Liver (tissue), 9 donors: Measurements from ENCODE around the gene TBC1D4. TPM values are rescaled to one million over a fixed set of nuclear protein-coding genes. Genes with fewer than 3 reads are reported as not detected.

Experiments used
- DNase-seq: peaks from one replicate; pipeline ENCODE4 v3.0.0-alpha.2; 2017; ENCODE audit warnings: low spot score
- H3K27ac ChIP-seq, 2 donors: one replicate each; pipeline ENCODE4 v1.7.0; 2013; ENCODE audit warnings: inconsistent platforms in 2 of 2, low read length in 2 of 2, control low read depth in 1 of 2, low read depth in 1 of 2, mild to moderate bottlenecking in 1 of 2
- H3K27me3 ChIP-seq, 4 donors: one replicate each; pipeline versions ENCODE4 v1.6.1 to v1.7.0; 2013; ENCODE audit warnings: low read length in 3 of 4, inconsistent platforms in 1 of 4, mild to moderate bottlenecking in 1 of 4, moderate library complexity in 1 of 4; ENCODE audit not compliant: control insufficient read depth in 4 of 4, insufficient read depth in 4 of 4
- H3K36me3 ChIP-seq, 4 donors: one replicate each; pipeline versions ENCODE4 v1.6.1 to v1.7.0; 2013; ENCODE audit warnings: low read length in 3 of 4, mild to moderate bottlenecking in 3 of 4, low read depth in 1 of 4, moderate library complexity in 1 of 4; ENCODE audit not compliant: control insufficient read depth in 4 of 4, insufficient read depth in 3 of 4
- H3K4me1 ChIP-seq, 4 donors: one replicate each; pipeline versions ENCODE4 v1.6.1 to v1.7.0; 2013; ENCODE audit warnings: low read length in 3 of 4, mild to moderate bottlenecking in 3 of 4, moderate library complexity in 1 of 4; ENCODE audit not compliant: control insufficient read depth in 4 of 4, insufficient read depth in 4 of 4
- H3K4me3 ChIP-seq, 3 donors: one replicate each; pipeline versions ENCODE4 v1.6.1 to v1.7.0; 2013; ENCODE audit warnings: low read length in 3 of 3, control low read depth in 1 of 3, low read depth in 1 of 3, mild to moderate bottlenecking in 1 of 3
- H3K9ac ChIP-seq, 2 donors: one replicate each; pipeline ENCODE4 v1.7.0; 2013; ENCODE audit warnings: low read length in 2 of 2, mild to moderate bottlenecking in 2 of 2, moderate library complexity in 2 of 2, control low read depth in 1 of 2, low read depth in 1 of 2
- H3K9me3 ChIP-seq, 4 donors: one replicate each; pipeline versions ENCODE4 v1.6.1 to v1.7.0; 2013; ENCODE audit warnings: low read length in 3 of 4; ENCODE audit not compliant: control insufficient read depth in 4 of 4
- FOXA1 ChIP-seq: IDR thresholded peaks from 2 replicates; pipeline ENCODE4 v1.6.1; 2016; ENCODE audit warnings: antibody characterized with exemption
- FOXA2 ChIP-seq: IDR thresholded peaks from 2 replicates; pipeline ENCODE4 v1.6.1; 2016; ENCODE audit warnings: antibody characterized with exemption
- GABPA ChIP-seq, 2 donors: IDR thresholded peaks in 1 of 2; conservative IDR thresholded peaks in 1 of 2; 2 replicates each; pipeline ENCODE4 v1.6.1; 2016; ENCODE audit warnings: antibody characterized with exemption in 2 of 2, mild to moderate bottlenecking in 1 of 2, moderate library complexity in 1 of 2
- HNF4A ChIP-seq, 2 donors: conservative IDR thresholded peaks; 2 replicates each; pipeline ENCODE4 v1.6.1; 2016; ENCODE audit warnings: antibody characterized with exemption in 2 of 2, mild to moderate bottlenecking in 2 of 2
- HNF4G ChIP-seq: IDR thresholded peaks from 2 replicates; pipeline ENCODE4 v1.6.1; 2016; ENCODE audit warnings: antibody characterized with exemption
- JUND ChIP-seq, 2 donors: IDR thresholded peaks; 2 replicates each; pipeline ENCODE4 v1.6.1; 2016; ENCODE audit warnings: antibody characterized with exemption in 2 of 2
- NR2F2 ChIP-seq: IDR thresholded peaks from 2 replicates; pipeline ENCODE4 v1.6.1; 2016; ENCODE audit warnings: antibody characterized with exemption
- RAD21 ChIP-seq, 2 donors: IDR thresholded peaks; 2 replicates each; pipeline ENCODE4 v1.6.1; 2016; ENCODE audit warnings: antibody characterized with exemption in 2 of 2, mild to moderate bottlenecking in 2 of 2
- RXRA ChIP-seq, 2 donors: IDR thresholded peaks; 2 replicates each; pipeline ENCODE4 v1.6.1; 2017 to 2018; ENCODE audit warnings: antibody characterized with exemption in 2 of 2, mild to moderate bottlenecking in 1 of 2
- SP1 ChIP-seq: IDR thresholded peaks from 2 replicates; pipeline ENCODE4 v1.6.1; 2018; ENCODE audit warnings: antibody characterized with exemption, mild to moderate bottlenecking
- TAF1 ChIP-seq: conservative IDR thresholded peaks from 2 replicates; pipeline ENCODE4 v1.6.1; 2016; ENCODE audit warnings: antibody characterized with exemption, mild to moderate bottlenecking
- WGBS: extraction: QIAGEN DNeasy Blood & Tissue Kit; methylation state at CpG from one replicate; pipeline ENCODE4 v1.1.7; 2013; 5-methylcytosine and 5-hydroxymethylcytosine counted together
- polyA plus RNA-seq, 2 donors: library from polyadenylated mRNA; stranded (reverse) in 1 of 2; unstranded in 1 of 2; fragments of 200-250 nt in 1 of 2; fragments of >200 nt in 1 of 2; fragmentation: Nextera tagmentation in 1 of 2; extraction: Ambion mirVana in 1 of 2; gene quantifications; one replicate each; pipeline versions ENCODE4 v1.2.1 to v1.2.3, GENCODE V29; 2013 to 2015
- total RNA-seq, 2 donors: library from RNA; depleted of rRNA; stranded (reverse); fragments of >200 nt; gene quantifications; one replicate each; pipeline ENCODE4 v1.2.3, GENCODE V29; 2014
- TF ChIP-seq, protein P1 (sequence below): fragments of 150-350 bp; IDR thresholded peaks from 2 replicates; pipeline ENCODE4 v1.5.1; 2017; ENCODE audit warnings: improper control_type of control experiment, low read depth, low read length; ENCODE audit not compliant: missing input control
- TF ChIP-seq, protein P2 (sequence below): IDR thresholded peaks from 2 replicates; pipeline ENCODE4 v1.6.1; 2016; ENCODE audit warnings: antibody characterized with exemption
- TF ChIP-seq, protein P3 (sequence below): IDR thresholded peaks from 2 replicates; pipeline ENCODE4 v1.6.1; 2016; ENCODE audit warnings: antibody characterized with exemption, mild to moderate bottlenecking
- TF ChIP-seq, protein P4 (sequence below): IDR thresholded peaks from 2 replicates; pipeline ENCODE4 v1.6.1; 2016; ENCODE audit warnings: antibody characterized with exemption
- donor health status: healthy.
- donor health status: healthy.
- donor health status: healthy.
- donor health status: healthy.
- donor health status: healthy.

Gene TBC1D4
- total and polyA plus RNA-seq, 4 donors, result 2.3 to 11.1 (median 6.5) TPM

DNA sequence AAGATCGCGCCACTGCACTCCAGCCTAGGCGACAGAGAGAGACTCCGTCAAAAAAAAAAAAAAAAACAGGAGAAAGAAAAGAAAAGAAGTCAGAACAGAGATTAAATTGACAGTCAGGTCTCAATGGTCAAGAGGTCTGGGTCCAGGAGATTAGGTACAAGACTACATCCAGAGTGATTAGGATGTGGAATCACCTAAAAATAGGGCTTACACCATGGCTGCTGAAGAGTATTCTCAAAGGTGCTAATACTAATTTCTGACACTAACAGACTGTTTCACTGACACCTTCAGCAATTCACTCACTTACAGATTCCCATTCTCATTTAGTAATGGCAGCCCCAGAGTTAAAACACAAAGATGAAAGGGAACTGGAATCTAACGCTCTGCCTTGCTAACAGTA is 91.7 kb downstream of the TBC1D4 start:
- WGBS, result 97% methylated on average over 5 of the region's 5 CpGs
- H3K4me3 ChIP-seq, result no peak overlapping the region
- no peak overlapping the region for H3K9ac ChIP-seq
- H3K36me3 ChIP-seq, result no peaks in the 10 kb centered on the region
- no peak for DNase-seq
- TF ChIP-seq, protein P1, sequence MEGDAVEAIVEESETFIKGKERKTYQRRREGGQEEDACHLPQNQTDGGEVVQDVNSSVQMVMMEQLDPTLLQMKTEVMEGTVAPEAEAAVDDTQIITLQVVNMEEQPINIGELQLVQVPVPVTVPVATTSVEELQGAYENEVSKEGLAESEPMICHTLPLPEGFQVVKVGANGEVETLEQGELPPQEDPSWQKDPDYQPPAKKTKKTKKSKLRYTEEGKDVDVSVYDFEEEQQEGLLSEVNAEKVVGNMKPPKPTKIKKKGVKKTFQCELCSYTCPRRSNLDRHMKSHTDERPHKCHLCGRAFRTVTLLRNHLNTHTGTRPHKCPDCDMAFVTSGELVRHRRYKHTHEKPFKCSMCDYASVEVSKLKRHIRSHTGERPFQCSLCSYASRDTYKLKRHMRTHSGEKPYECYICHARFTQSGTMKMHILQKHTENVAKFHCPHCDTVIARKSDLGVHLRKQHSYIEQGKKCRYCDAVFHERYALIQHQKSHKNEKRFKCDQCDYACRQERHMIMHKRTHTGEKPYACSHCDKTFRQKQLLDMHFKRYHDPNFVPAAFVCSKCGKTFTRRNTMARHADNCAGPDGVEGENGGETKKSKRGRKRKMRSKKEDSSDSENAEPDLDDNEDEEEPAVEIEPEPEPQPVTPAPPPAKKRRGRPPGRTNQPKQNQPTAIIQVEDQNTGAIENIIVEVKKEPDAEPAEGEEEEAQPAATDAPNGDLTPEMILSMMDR, result no peak
- no peak for TF ChIP-seq SP1
- TF ChIP-seq, protein P2, sequence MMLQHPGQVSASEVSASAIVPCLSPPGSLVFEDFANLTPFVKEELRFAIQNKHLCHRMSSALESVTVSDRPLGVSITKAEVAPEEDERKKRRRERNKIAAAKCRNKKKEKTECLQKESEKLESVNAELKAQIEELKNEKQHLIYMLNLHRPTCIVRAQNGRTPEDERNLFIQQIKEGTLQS, result no peak
- H3K4me1 ChIP-seq, result no peaks in the 10 kb centered on the region
- H3K9me3 ChIP-seq, result no peaks in the 10 kb centered on the region
- H3K27ac ChIP-seq, result no peak overlapping the region
- H3K27me3 ChIP-seq, result no peaks in the 10 kb centered on the region

DNA sequence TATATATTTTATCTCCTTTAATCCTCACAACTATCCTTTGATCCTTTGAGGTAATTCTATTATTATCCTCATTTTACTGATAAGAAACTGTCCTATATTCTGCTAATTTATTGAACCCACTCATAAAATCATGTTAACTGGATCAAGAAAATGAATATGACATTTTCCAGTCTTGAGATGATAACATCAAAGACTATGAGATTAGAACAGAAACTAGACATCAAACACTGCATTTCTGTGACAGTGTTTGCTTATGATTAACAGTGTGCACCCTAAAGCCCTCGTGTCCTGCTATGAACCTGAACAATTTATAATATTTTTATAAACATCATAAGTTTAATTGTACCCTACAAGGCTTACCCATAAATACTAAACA is 96.3 kb downstream of the TBC1D4 start:
- Histone ChIP-seq H3K9me3 (no peaks in the 10 kb centered on the region), H3K36me3 (no peaks in the 10 kb centered on the region), H3K4me3 (no peak overlapping the region), H3K27me3 (no peaks in the 10 kb centered on the region), H3K4me1 (peaks cover 0 to 8% (median 0%) of the 10 kb centered on the region in 4 donors), H3K27ac (no peak overlapping the region), H3K9ac (no peak overlapping the region)
- TF ChIP-seq JUND (IDR thresholded peaks at IDR 0.05) (no peak), SP1 (no peak), RAD21 (IDR thresholded peaks at IDR 0.05) (no peak), FOXA2 (no peak), RXRA (IDR thresholded peaks at IDR 0.05) (no peak), GABPA (IDR thresholded peaks at IDR 0.05 in 1 of 2, conservative IDR thresholded peaks at IDR 0.05 in 1 of 2) (no peak), TAF1 (no peak)
- TF ChIP-seq, protein P3, sequence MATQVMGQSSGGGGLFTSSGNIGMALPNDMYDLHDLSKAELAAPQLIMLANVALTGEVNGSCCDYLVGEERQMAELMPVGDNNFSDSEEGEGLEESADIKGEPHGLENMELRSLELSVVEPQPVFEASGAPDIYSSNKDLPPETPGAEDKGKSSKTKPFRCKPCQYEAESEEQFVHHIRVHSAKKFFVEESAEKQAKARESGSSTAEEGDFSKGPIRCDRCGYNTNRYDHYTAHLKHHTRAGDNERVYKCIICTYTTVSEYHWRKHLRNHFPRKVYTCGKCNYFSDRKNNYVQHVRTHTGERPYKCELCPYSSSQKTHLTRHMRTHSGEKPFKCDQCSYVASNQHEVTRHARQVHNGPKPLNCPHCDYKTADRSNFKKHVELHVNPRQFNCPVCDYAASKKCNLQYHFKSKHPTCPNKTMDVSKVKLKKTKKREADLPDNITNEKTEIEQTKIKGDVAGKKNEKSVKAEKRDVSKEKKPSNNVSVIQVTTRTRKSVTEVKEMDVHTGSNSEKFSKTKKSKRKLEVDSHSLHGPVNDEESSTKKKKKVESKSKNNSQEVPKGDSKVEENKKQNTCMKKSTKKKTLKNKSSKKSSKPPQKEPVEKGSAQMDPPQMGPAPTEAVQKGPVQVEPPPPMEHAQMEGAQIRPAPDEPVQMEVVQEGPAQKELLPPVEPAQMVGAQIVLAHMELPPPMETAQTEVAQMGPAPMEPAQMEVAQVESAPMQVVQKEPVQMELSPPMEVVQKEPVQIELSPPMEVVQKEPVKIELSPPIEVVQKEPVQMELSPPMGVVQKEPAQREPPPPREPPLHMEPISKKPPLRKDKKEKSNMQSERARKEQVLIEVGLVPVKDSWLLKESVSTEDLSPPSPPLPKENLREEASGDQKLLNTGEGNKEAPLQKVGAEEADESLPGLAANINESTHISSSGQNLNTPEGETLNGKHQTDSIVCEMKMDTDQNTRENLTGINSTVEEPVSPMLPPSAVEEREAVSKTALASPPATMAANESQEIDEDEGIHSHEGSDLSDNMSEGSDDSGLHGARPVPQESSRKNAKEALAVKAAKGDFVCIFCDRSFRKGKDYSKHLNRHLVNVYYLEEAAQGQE, result no peak
- no peak for DNase-seq
- 88% methylated on average over 1 of the region's 1 CpG for WGBS

DNA sequence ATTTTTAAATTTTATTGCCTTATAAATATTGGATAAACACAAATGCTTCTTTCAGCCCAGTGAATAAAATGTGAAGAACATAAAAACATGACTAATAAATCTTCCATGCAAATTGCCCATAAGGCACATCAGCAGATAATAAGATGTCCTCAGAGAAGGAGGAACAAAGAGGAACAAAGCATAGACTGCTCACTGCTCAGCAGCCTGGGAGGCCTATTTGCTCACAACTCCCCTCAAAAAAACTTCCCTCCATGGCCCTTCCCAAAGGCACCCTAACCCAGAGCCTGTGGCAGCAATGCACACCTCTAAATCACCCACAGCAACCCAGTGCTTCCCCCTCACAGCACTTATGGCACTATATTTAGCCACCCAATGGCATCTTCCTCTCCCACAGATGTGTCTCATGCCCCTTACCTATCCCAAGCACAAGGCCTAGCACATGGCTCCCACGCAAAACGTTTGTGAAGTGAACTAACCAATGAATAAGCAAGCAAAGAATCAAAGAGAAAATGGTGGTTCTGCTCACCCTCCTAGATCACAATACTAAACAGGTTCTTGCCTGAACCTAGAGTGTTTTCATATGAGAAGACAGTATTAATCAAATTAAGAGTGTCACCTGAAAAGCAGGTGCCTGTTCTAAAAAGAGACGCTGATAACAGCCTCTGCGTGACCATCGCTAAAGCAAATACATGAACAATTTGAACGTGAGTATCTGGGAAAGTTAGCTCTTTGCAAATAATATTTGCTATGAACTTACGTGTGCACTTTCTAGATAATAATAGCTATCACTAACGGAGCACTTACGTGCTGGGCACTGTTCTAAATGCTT is 96.9 kb downstream of the TBC1D4 start:
- no peak overlapping the region for H3K27ac ChIP-seq
- no peaks in the 10 kb centered on the region for H3K27me3 ChIP-seq
- WGBS, result 90% methylated on average over 9 of the region's 9 CpGs
- H3K4me3 ChIP-seq, result no peak overlapping the region
- H3K9me3 ChIP-seq, result no peaks in the 10 kb centered on the region
- no peak for DNase-seq
- peaks cover 0 to 8% (median 0%) of the 10 kb centered on the region in 4 donors for H3K4me1 ChIP-seq
- no peak overlapping the region for H3K9ac ChIP-seq
- no peaks in the 10 kb centered on the region for H3K36me3 ChIP-seq
- TF ChIP-seq, protein P1, result no peak
- TF ChIP-seq HNF4G (no peak), FOXA2 (no peak), FOXA1 (no peak), HNF4A (conservative IDR thresholded peaks at IDR 0.05) (no peak), NR2F2 (no peak), SP1 (no peak), GABPA (IDR thresholded peaks at IDR 0.05 in 1 of 2, conservative IDR thresholded peaks at IDR 0.05 in 1 of 2) (no peak)
- TF ChIP-seq, protein P4, sequence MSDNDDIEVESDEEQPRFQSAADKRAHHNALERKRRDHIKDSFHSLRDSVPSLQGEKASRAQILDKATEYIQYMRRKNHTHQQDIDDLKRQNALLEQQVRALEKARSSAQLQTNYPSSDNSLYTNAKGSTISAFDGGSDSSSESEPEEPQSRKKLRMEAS, result no peak
